Measurements from ENCODE around the gene PRKCA. TPM values are rescaled to one million over a fixed set of nuclear protein-coding genes. Genes with fewer than 3 reads are reported as not detected.

Gene PRKCA
- total and polyA plus RNA-seq, 2 experiments from 2014 or later, result 6.4 to 35.4 TPM

GRCh38 chr17:66309793-66310192, 7.4 kb downstream of the PRKCA start:
- Mint-ChIP-seq H3K4me1 (peaks cover 35% of the 10 kb centered on the region), H3K9me3 (no peaks in the 10 kb centered on the region), H3K27ac (no peak overlapping the region), H3K36me3 (ENCODE audit: low read depth) (peaks cover 8% of the 10 kb centered on the region; the same call in 2 of the 3 replicates), H3K27me3 (ENCODE audit: insufficient read depth, low read depth, poor library complexity) (no peaks in the 10 kb centered on the region), H3K4me3 (no peak overlapping the region)
- no peak overlapping the region for H2AFZ ChIP-seq
- no peak overlapping the region for H3K4me3 ChIP-seq
- no peaks in the 10 kb centered on the region for H3F3A ChIP-seq (replicated peaks; ENCODE audit: low read depth)
- H3K27me3 ChIP-seq (ENCODE audit: insufficient read depth), result no peaks in the 10 kb centered on the region
- H3K27ac ChIP-seq (ENCODE audit: low read depth), result no peak overlapping the region
- DNase-seq (ENCODE audit: low spot score) (no peak), ATAC-seq (peak; percentile 60)
- peaks cover 6% of the 10 kb centered on the region; the same call in 1 of the 2 replicates for H3K4me1 ChIP-seq (ENCODE audit: insufficient read depth)
- H3K4me2 ChIP-seq, result no peak overlapping the region
- H3K79me2 ChIP-seq (replicated peaks; ENCODE audit: insufficient read depth), result no peaks in the 10 kb centered on the region
- no peaks in the 10 kb centered on the region for H4K20me1 ChIP-seq (replicated peaks; ENCODE audit: insufficient read depth)
- no peaks in the 10 kb centered on the region for H3K36me3 ChIP-seq (ENCODE audit: insufficient read depth)
- no peaks in the 10 kb centered on the region for H3K9me2 ChIP-seq (ENCODE audit: insufficient read depth)
- TF ChIP-seq POLR2AphosphoS5 (IDR thresholded peaks at IDR 0.05; ENCODE audit: low read depth) (no peak), REST (IDR thresholded peaks at IDR 0.05; ENCODE audit: unreplicated experiment) (no peak), CTCF (conservative IDR thresholded peaks at IDR 0.05; ENCODE audit: low read depth in 2 of 2) (no peak), ZNF331 (CRISPR knock-in tag; IDR thresholded peaks at IDR 0.05; ENCODE audit: low read depth) (no peak), CREB1 (CRISPR knock-in tag; IDR thresholded peaks at IDR 0.05; ENCODE audit: low read depth) (no peak), ZNF462 (CRISPR knock-in tag; IDR thresholded peaks at IDR 0.05) (no peak), NANOG (IDR thresholded peaks at IDR 0.05; ENCODE audit: borderline replicate concordance) (no peak), JUNB (IDR thresholded peaks at IDR 0.05; ENCODE audit: unreplicated experiment) (no peak), ETS1 (IDR thresholded peaks at IDR 0.05) (no peak)
